GM18867 (cell line): ENCODE data around the gene PDIA5.

ENCODE experiments used
- ATAC-seq: cut with Tn5 transposase; IDR thresholded peaks from one replicate; pipeline ENCODE4 v1.9.1; 2021; ENCODE audit warnings: mild to moderate bottlenecking, moderate library complexity; ENCODE audit not compliant: unreplicated experiment

PDIA5 gene

DNA sequence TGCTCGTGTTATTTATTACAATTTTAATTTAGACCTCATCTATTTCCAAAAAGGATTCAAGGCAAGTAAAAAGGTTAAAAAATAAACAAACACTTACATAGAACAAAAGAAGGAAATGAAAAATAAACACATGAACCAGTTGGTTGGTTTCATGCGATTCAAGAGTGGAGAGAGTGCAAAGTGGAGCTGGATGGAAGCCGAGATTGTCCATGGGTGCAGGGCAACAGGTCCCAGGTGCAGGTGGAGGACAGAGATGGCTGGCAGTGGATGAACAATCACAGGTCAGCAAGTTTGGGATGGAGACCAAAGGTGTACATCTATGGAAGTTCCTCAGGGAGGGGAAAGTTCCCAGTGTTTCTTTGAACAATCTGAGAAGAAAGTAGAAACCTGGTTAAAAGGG lies 27.6 kb upstream of the PDIA5 start:
- no peak for ATAC-seq

- no peak for ATAC-seq
Observed at GRCh38 chr3:123042413-123042812, 24.4 kb upstream of the PDIA5 start.

DNA sequence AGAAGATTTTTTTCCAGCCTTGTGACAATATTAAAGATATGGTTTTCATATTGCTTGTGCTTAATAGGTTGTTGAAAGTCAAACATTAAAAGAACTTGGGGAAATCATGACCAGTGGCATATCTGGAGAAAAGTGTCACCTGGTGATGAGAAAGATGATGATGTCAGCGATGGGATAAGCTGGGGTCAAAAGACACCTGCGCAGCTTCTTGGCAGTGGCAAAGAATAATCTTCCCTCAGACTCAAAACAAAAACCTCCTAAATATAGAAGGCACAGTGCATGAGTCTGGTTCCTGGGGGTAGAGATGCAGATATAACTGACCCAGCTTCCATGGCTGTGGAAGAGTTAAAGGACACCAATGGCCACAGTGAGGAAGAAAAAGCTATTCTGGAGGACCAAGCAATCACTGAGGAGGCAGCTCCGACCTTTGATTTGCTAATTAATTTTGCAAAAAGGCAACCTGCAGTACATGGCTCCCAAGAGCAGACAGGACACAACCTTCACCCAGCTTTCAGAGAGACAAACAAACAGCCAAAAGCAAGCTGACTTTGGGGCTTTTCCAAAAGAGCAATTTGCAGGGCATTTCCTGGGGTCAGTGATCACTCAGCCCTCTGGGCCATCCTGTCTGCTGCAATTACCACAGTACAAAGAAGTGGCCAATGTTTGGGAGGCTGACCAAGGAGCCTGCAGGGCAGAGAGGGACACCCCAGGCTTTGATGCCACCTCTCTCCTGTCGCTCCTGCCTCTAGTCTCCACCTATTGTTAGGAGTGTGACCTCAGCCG lies 21.7 kb upstream of the PDIA5 start:
- no peak for ATAC-seq

DNA sequence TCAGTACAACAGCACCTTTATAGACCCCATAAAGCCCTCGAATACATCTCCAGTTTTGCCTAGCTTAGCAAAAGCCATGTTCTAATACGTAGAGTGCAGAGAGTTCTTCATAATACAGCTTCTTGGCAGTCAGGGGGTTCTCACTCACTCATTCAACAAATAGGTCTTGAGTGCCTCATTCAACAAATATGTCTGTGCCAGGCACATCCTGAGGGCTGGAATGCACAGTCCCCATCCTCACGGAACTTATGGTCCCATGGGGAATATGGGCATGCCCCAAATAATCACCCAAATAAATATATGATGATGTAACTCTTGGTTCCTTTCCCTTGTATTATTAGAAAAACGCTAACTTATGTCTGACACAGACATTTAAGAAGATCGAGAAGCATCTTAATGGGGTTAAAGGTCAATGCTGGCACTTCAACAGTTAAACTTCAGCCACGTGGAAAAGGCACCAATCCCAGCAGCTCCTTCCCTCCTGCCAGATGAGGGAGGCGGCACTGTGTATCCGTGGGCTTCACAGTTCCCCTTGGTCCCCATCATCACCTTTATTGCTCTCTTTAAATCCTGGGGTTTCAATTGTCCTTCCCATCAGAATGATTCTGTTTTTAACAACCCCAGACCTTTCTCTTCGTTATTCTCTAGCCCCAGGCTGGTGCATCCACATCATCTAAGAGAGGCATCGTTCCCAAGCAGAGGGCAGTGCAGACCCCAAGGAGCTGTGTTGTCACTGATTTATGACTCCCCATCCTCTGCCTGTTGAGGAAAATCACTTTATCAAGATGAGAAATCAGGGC lies 20.4 kb upstream of the PDIA5 start:
- ATAC-seq = no peak

DNA sequence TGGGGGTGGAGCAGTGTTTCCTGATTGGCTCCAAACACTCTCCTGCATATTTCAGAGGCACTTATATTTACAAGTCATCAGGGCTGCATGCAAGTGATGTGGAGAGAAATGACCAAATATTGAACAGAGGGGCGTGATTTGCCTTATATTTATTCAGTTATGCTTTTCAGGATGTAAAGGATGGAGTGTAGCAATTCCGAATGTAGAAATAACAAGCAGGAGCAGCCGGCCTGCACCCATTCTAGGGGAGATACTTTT lies 19.8 kb upstream of the PDIA5 start:
- no peak for ATAC-seq

GRCh38 chr3:123048480-123049237 lies 18.2 kb upstream of the PDIA5 start:
- no peak for ATAC-seq

- no peak for ATAC-seq
Observed at GRCh38 chr3:123050666-123051065, 16.2 kb upstream of the PDIA5 start.

DNA sequence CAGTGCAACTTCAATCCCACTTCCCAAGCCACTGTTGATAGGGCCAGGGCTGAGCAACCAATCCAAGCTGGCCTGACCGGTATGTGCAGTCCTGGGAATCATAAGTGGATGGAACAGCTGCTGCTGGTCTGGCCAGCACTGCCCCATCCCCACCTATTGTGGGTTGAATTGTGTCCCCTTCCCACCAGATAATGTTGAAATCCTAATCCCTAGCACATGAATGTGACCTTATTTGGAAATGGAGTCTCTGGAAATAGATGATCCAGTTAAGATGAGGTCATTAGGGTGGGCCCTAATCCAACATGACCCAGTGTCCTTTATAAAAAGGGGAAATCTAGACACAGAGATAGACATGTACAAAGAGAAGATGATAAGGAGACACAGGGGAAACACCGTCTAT lies 13.7 kb upstream of the PDIA5 start:
- no peak for ATAC-seq

GRCh38 chr3:123054109-123054778 lies 12.6 kb upstream of the PDIA5 start:
- ATAC-seq = no peak

DNA sequence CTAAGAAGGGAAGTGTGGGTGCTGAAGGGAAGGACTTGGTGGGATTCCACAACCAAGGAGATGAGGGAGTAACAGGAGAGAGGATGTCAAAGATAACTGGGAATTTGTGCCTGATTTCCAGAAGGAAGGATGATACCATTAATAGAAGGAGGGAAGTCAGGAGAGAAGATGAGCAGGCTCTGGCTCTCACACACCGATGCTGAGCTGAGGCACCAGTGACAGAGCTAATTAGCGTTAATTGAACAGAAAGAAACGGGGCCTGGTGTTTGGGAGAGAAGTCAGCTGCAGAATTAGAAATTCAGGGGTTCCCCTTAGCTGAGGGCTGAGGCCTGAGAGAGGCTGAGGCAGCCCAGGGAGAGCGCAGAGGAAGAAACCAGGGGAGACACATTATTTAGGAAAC lies 11.9 kb upstream of the PDIA5 start:
- ATAC-seq = no peak

DNA sequence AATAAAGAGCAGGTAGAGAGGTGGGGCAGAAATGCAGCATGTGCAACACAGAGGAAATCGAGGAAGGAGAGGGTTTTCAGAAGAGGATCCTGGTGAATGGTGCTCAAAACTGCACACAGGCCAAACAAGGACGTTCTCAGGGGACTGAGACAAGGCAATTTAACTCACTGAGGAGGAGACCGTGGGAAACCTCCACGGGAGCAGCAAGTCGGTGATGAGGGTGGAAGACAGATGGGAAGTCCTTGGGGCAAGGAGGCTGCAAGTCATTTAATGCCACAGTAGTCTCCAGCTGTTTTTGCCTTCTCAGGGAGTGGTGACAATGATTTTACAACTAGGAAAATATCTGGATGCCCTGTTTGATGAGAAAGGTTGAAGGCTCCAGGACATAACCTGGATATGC lies 11.5 kb upstream of the PDIA5 start:
- no peak for ATAC-seq

DNA sequence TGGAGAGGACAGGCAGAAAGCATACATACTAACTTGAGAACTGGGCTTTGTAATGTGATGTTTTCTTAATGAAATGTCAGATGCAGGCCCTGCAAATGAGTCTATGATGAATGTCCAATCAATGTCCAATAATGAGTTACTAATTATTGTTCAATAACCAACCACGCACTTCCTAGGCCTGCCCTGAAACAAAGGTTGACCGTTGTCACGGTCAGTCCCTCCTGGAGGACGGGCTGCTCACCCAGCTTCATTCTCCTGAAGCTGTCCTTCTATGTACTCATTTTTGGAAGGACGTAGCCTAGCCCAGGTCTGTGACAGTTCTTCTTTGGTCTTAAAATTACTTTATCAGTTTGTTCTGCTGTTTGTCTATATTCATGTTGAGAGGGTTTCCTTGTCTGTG lies 8.3 kb upstream of the PDIA5 start:
- no peak for ATAC-seq

- ATAC-seq = no peak
Observed at GRCh38 chr3:123060054-123060453, 6.8 kb upstream of the PDIA5 start.

DNA sequence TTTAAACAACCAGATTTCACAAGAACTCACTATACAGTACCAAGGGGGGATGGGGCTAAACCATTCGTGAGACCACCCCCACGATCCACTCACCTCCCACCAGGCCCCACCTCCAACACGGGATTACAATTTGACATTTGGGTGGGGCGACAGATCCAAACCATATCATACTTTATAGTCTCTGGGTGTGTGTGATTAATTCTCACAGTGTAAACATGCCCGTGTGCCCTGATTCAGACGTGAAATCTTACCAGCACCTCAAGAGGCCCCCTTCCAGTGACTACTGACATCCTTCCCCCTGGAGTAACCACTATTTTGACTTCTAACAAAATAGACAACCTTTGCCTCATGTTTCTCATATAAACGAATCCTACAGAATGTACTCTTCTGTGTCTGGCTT lies 5.0 kb upstream of the PDIA5 start:
- no peak for ATAC-seq

DNA sequence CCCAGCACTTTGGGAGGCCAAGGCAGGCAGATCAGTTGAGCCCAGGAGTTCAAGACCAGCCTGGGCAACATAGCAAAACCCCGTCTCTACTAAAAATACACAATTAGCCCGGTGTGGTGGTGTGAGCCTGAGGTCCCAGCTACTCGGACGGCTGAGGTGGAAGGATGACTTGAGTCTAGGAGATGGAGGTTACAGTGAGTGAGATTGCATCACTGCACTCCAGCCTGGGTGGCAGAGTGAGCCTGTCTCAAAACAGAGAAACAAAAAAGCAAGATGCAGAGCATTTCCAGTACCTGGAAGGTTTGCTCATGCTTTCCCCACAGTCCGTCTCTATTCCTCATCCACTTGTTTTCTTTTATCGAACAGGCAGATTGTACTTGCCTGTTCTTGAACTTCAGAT lies 3.8 kb upstream of the PDIA5 start:
- ATAC-seq = no peak

DNA sequence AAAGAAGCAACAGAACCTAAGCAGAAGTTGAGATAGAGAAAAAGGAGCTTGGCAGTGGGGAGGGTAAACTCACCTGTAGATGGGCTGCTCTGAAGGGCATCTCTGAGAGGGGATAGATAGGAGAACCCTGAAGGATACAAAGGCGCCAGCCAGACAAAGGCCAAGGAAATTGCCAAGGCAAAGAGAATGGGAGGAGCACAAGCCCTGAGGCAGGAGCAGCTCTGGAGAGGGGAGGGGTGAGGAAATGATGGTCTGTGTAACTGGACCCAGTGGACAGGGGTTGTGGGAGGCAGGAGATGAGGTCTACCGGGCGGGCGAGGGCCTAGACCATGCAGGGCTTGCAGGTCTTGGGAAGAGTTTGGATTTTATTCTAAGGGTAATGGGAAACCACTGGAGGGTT lies 2.3 kb upstream of the PDIA5 start:
- ATAC-seq = no peak

- ATAC-seq = no peak
Observed at GRCh38 chr3:123064914-123065313, 1.9 kb upstream of the PDIA5 start.

GRCh38 chr3:123066599-123066895 lies 278 bp upstream of the PDIA5 start:
- ATAC-seq = no peak

DNA sequence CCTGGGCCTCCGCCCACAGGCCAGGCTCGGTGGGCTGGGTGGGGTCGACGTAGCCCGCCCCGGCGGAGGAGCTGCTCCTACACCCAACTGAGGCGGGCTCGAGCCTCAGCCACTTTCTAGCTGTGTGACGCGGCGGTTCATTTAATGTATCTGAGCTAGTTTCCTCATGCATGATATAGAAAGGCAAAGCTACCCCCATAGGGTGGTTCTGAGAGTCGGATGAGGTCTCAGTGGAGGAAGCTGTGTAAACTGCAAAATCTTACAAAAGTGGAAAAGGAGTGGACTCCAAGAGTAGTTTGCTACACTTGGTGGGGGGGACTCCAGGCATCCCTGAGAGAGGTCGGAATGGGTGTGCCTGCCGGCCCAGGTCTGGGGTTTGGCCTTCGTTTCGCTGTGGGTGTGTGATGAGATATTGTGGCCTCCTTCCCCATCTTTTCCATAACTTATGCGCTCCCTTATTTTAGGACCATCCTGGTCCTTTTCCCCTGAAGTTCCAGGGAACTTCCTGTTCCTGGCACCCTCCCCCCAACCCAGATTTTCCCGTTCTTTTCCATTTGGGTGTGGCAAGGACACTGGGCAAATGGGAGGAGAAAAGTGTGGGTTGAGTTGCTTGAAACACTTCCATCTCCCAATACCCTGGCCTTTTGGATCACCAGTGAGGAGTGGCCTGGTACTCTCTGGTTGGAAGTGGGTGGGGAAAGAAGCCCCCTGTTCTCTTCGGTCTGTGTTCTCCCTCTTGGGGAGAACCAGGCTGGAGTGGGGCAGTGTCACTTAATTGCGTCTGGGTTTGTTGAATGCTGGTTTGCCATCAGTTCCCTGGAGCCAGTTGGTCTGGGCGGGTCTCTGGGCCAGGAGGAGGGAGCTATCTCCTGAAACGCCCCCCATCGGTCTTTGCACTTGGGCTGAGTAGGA lies 1.1 kb downstream of the PDIA5 start:
- peak; percentile 29 for ATAC-seq

- no peak for ATAC-seq
Observed at GRCh38 chr3:123068601-123069381, 2.0 kb downstream of the PDIA5 start.
